Islet of Langerhans (tissue), 1 donor: ENCODE measurements around the gene FBXW10B.
"Not testable (repeated sequence)": the region's sequence is repeated elsewhere in the genome, so short reads cannot be mapped to it uniquely, and the experiment has no call there.

Experiments
- FAIRE-seq: peaks from one replicate; lab custom pipeline; 2011; peaks lifted over from hg19 to GRCh38; lab: Jason Lieb, UNC

FBXW10B gene, protein sequence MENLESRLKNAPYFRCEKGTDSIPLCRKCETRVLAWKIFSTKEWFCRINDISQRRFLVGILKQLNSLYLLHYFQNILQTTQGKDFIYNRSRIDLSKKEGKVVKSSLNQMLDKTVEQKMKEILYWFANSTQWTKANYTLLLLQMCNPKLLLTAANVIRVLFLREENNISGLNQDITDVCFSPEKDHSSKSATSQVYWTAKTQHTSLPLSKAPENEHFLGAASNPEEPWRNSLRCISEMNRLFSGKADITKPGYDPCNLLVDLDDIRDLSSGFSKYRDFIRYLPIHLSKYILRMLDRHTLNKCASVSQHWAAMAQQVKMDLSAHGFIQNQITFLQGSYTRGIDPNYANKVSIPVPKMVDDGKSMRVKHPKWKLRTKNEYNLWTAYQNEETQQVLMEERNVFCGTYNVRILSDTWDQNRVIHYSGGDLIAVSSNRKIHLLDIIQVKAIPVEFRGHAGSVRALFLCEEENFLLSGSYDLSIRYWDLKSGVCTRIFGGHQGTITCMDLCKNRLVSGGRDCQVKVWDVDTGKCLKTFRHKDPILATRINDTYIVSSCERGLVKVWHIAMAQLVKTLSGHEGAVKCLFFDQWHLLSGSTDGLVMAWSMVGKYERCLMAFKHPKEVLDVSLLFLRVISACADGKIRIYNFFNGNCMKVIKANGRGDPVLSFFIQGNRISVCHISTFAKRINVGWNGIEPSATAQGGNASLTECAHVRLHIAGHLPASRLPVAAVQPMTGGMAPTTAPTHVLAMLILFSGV

DNA sequence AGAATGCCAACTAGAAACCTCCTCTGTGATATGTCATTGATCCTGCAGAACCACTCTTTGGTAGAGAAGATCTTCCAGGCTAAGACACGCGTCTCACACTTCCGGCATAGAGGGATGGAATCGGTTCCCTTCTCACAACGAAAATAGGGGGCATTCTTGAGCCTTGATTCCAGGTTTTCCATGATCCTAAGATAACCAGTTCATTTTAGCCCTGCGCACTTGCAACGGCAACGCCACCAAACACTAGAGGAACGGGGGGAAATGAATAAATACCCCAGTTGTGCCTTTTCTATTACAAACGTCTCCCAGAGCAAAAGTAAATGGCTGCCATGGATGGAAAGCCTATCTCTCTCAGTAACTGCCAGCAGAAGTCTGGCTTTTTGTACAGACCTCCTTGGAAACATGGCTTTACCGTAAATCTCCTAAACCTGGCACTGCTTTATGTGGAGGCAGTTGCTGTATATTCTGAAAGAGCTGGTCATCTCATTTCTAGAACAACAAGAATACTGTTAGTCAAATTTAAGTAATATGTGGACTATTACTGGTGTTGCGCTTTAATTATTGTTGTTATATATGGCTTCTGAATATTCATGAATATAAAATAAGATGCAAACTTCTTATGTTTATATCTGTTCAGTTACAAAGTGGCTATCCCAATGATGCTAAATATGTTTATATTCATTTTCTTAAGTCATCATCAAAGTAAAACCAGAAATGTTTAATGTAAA lies at the start of gene FBXW10B:
Gene FBXW10B, minus strand, starts transcription at position 374 of the 728 bp plus-strand sequence. Its CDS starts 192 bp downstream, at position 182.
- peak; percentile 99 for FAIRE-seq

DNA sequence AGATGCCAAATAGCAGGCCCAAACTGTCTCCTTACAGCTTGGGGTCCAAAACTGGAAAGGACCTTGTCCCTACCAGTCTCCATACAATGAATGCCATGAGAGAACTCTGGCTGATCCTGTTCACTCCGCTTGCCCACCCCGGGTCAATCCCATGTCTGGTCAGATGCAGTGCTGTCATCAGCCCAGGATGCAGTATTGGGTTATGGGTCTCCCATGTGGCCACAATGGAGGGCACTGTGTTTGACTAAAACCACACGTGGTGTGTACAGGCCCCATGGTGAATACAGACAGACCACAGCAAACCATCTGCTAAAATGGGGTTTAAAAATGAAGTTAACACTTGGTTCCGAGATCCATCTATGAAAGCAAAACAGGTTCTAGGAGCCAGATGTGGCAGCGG lies 44.2 kb upstream of the FBXW10B start:
- no peak for FAIRE-seq

DNA sequence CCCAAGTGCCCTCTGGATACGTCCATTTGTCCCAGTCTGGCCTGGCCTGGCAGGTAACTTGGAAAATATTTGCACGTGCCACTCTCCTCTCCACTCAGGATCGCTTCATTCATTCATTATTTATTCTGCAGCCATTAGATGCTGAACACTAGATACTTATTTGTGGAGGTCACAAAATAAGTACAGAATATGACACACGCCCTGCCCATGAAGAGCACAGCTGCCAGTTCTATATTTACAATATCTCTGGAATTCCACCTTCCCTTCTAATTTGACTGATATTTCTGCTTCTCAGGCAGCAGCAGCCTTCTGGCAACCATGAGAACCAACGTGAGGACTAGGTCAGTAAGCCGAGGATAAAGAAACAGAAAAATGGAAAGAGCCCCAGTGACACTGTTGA lies 43.7 kb upstream of the FBXW10B start:
- no peak for FAIRE-seq

DNA sequence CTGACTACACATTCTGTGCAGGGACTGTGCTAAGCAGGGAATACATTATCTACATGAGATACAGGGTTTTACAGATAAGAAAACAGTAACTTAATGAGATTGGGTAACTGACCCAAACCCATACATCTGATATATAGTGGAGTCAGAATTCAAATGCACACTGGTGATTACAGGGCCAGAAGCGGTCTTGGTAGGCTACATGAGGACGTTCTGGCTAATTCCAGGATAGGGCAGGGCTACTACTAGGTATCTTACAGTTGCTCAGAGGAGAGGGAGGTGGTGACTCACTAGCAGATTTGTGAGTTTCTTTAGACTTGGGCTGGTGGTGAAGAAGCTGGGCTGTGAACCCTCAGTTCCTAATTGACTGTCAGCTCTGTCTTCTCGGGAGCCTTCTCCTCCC lies 43.2 kb upstream of the FBXW10B start:
- FAIRE-seq = no peak

DNA sequence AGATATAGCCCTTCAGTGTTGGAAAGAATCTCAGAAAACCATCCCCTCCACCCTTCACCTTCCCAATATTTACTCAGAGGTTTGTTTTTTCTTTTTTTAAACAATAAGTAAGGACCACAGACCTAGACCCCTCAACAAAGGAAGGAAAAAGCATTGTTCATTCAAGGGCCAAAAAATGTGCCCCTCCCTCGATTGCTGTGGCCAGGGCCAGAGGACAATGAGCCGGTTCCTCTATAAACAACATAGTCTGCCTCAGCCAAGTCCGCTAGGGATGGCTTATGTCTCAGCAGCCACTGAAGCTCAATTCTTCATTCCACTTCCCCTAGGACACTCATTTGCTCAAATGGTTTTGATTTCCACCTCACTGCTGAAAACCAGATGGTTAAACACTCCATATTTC lies 40.6 kb upstream of the FBXW10B start:
- no peak for FAIRE-seq

DNA sequence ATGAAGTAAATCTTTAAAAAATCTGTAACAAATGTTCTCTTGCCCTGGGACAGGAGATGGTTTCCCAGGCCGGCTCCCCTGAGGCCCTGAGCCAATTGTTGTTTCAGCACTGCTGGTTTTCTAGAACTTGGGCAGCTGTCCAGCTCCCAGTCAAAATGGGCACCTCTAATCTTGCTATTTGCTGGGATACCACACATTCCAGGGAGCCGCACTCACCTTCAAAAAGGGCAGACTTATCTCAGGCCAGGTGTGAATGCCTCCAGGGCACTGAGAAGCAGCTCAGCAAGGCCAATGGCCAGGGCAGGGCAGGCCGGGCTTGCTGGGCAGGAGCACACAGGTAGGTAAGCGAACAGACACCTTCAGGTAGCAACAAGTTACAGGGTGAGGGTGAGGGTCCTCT lies 40.2 kb upstream of the FBXW10B start:
- FAIRE-seq = no peak

DNA sequence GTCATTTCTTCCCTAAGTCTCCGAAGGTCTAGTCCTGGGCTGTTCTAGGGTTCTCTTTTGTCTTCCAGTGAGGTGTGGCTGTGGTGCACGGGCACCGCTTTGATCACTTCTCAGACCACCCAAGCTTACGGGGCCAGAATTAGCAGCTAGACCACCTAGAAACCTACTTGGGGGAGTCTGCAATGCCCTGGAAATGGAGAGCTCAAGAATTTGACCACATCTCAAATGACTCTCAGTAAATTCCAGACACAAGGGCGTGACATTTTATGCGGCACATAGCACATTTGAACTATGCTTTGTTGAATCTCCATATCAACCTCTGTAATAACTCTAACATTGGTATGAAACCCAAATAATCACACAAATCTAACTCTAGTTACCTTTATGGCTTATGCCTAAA lies 39.7 kb upstream of the FBXW10B start:
- FAIRE-seq = no peak

DNA sequence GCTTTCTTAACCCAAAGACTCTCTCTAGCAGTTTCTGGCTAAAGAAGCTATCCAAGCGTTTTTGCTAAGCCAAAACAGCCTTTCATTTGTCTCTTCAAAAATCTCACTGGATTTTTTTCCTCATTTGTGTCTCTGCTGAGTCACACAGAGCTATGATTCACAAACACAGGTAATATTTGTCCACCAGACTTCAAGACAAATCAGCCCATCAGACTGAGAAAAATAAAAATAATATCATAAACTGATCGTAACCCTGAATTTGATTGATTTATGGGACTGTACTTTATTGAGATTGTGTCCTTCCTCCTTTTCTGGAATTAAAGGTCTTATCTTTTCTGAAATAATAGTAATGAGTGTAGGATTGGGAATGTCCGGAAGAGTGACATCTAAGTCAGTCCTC lies 38.8 kb upstream of the FBXW10B start:
- FAIRE-seq = no peak

DNA sequence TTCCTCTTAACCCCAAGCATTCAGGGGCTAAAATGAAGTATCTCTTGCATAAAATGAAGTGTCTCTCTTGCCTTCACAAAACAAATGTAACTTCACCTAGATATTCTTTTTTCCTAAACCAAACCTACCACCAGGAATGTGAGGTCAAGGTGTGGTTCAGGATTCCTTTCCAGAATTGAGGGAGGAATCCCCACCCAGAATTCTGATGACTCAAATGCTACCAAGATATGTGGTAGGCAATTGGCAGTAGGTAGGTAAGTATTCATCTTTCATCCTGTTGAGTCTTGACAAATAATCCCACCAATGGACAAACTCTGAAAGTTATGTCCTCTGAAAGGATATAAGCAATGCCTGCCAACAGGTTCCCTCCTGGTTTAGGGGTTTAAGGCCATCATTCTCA lies 38.4 kb upstream of the FBXW10B start:
- FAIRE-seq = no peak

DNA sequence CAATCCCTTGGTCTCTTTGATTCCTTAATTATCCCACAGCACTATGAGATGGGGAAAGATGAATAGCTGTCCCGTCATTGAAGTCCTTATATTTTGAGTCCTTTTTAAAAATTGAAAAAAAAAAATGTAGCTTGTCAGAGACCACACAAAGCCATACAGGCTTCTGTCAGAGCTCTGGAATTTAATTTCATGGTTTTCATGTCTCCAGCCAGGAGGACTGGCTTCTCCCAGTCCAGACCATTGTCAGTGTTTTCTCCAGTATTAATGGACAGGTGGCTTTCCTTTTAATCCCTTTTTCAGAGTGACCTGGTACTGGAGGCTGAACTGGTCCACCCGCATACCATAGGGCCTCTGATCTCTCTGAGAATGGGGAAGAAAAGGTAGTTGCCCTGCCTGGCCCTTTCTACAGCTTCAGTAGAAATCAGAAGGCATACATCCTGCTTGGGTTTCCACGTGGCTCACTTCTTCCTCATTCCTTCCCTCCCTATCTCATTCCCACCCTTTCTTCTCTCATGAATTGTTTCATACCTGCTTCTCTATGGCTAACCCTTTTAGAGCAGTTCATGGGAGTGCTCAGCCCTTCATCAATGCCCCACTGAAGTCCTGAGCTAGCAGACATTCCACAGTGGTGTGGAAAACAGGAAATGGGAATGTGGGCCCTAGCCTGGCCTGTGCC lies 35.5 kb upstream of the FBXW10B start:
- no peak for FAIRE-seq

DNA sequence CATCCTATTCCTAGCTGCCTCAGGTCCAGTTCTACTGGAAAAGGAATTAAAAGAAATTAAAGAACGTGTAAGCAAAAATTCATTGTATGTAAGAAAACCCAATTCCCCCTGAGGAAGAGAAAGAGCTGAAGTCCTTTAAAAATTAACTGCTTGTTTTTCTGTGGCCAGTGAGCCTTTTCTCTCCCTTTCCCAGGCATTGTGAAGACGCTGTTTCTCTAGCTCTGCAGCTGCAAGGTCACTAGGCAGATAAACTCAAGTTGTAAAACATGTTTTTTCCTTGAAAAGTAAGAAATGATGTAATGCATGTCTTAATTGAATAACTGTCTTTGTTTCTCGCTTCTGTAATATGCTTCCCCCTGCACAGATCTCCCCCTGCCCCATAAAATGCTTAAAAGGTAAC lies 34.9 kb upstream of the FBXW10B start:
- FAIRE-seq = not testable (repeated sequence)

DNA sequence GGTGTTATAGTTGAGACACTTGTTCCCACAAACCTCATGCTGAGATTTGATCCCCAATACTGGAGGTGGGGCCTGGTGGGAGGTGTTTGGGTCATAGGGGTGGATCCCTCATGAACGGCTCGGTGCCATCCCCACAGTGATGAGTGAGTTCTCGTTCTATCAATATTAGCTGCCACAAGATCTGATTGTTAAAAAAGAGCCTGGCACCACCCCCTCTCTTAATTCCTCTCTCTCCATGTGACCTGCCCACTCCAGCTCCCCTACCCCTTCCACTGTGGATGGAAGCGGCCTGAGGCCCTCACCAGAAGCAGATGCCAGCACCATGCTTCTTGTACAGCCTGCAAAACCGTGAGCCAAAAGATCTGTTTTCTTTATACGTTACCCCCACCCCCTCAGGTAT lies 33.5 kb upstream of the FBXW10B start:
- no peak for FAIRE-seq

DNA sequence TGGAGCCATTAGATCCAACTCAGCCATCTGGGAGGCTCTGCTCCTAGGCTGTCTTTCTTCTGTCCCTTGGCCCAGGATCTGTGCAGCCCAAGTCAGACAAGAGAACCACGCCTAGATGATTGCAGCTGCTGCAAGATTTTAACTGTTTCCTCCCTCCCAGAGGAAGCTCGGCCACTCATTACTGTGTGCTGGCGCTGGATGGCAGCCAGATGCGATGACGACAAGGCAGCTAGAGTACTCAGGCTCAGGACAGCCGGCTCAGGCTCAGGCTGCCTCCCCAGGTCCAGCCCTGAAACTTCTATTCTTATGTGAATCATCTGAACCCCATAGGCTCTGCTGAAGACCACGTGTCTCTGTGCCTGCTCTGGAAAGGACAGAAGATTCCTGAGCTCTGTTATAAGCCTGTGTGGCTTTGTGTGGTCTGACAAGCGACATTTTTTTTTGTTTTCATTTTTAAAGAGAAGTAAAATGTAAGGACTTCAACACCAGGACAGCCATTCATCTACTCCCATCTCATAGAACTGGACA lies 32.1 kb upstream of the FBXW10B start:
- no peak for FAIRE-seq

DNA sequence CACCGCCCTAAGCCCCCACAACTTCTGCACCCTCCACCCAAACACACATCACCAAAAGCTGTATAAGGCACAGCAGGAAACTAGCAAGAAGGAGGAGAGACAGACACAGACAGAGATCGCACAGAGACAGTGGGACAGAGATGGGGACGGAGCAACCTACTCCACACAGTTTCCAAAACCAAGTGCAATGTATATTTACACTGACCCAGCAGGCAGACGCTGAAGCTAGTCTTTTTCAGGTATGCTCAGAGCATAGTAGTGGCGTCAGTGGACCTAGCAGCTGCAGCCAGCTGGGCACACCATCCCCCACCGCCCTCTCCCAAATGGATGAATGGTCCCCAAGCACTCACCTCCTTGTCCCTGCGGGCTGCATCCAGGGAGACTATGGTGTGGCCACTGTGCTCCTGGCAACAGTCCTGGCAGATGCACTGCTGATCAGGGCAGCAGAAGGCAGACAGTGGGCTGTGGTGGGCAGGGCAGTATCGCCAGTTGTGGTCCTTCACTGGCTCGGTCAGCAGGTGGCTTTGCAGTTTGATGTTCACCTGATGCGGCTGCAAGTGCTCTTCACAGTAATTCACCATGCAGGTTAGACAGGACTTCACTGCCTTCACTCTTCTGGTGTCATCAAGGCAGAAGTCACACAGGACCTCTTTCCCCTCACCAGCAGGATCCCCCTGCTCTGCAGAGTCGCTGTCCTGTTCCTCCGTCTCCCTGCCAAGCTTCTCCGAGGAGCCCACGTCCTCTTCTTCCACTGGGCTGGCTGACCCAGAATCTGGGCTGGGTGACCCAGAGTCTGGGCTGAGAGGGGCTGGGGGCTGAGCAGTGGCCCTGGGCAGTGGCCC lies 31.5 kb upstream of the FBXW10B start:
- no peak for FAIRE-seq

DNA sequence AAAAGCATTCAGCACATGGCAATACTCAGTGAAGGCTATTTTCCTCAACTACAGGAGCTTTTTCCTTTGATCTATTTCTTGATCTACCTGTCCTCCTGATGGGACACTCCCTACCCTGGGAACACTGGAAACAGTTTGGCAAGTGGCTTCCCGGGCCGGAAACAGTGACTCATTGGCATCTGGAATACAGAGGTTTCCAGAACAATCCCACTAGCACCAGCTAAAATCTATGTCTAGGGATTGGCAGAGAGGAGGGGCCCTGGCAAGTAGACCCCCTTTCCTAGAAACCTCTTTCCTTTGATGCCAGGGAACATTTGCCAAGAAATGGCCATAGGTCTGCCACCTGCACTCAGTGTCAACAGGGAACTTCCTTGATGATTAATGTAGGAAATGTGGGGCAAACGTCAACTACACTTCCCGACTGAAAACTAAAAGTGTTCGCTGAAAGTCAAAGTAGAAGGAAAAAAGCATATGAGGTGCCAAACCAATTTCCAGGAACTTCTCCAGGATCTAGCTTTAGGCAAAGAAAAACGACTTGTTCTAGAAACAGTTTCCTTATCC lies 30.4 kb upstream of the FBXW10B start:
- no peak for FAIRE-seq

DNA sequence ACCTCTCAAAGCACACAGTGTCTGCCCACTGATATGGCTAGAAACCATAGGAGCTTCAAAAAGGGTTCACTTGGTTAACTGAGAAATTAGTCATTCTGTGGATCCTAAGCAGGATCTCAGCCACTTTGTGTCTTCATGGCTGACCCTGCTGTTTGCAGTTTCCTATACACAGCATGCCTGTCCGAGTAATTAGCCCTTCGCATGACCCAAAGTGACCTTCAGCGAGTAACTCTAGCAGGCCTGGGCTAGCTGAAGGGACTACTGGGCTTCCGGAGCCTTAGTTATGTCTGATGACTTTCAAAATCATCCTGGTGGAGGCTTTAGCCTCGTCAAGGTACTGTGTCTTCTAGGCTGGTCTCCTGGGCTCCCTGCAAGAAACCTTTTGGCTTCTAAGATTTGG lies 28.9 kb upstream of the FBXW10B start:
- FAIRE-seq = no peak

DNA sequence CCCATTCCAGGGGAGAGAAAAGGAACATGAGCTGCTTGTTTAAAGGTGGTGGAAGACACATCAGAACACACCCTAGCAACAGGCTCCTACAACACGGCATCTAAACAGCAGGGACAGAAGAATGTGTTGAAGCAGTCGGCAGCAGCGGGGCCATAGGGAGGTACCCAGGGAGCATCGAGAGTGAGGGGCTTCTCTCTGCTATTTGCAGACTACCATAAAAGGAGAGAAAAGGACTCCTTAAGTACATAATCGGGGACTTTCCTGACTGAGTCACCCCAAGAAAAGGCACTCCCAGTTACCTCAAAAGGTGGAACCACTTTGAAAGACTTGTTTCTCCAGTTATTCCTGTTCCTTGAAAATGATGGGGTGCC lies 26.4 kb upstream of the FBXW10B start:
- FAIRE-seq = not testable (repeated sequence)

DNA sequence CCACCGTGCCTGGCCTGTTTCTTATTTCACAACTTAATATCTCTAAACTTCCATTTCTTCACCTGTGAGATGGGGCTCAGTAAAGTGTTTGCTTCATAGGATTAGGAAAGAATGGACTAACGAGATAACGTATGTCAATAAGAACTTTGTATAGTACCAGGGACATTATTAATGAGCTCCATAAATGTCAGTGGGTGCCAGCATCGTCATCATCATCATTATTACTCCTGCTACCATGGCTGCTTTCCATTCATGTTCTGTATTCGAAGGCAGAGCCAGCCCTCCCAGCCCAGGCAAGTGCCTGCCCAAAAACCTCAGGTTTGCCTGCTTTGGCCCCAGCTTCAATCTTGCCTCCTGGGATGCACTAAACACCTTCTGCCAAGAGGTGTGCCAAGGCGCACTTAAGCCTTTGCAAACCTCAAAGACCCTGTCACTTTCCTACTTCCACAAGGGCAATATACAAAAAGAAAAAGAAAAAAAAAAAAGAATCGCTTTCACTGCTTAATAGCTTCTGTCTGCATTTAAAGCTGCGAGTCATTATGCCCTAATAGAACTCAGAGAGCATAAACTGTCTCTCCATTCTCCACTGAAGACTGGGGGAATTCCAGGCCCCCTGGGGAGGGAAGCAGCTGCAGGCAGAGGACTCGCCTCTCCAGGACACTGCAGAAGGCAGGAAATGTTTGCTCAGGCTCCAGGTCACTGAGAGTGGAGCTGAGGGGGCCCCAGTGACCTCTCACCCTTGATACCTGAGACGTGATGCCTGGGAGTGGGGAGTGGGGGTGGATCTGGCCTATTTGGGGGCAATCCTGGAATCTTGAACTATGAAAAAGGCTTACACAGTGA lies 25.8 kb upstream of the FBXW10B start:
- FAIRE-seq = not testable (repeated sequence)

DNA sequence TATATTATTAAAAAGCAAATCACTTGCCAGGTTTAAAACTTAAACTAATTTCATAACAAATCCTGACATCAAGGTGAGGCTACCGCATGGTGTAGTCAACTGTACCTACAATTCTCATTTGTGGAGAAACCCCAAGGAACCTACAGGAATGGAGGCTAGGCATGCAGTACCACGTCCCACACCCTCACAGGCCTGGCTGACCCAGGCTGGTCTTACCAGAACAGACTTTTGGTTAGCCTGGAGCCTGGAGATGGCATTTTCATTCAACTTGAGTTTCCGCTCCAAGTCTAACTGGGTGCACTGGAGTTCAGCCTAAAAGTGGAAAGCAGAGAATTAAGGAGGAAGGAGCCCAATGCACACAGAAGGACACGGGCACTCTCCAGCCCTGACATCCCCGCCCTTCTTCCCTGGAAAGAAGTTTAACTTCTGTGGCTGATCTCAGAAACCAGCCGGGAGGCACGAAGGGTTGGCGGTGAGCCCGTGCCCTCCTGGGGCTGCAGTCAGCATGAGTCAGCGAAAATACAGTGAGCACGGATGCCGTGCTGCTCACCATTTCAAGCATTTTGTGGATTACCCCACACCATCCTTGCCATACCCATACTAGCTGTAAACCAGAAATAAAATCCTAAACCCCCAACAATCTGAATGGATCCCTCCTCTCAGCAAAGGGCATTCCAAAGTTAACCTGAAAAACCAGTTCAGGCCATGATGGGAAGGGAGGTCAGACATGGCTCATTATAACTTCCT lies 23.2 kb upstream of the FBXW10B start:
- not testable (repeated sequence) for FAIRE-seq
